Effector memory CD4-positive, alpha-beta T cell (primary cell): ENCODE data around the gene RPL7A.
"Not testable (repeated sequence)": the region's sequence is repeated elsewhere in the genome, so short reads cannot be mapped to it uniquely, and the experiment has no call there.

Experiments
- DNase-seq, 3 donors: peaks; one replicate each; pipeline ENCODE4 v3.0.0-alpha.2; 2020
- H3K27ac ChIP-seq: 2 replicates; pipeline ENCODE4 v1.7.0; 2013; ENCODE audit warnings: mild to moderate bottlenecking, low read length, moderate library complexity; ENCODE audit not compliant: insufficient read depth, poor library complexity, severe bottlenecking
- H3K27me3 ChIP-seq: replicated peaks from 2 replicates; pipeline ENCODE4 v1.7.0; 2013; ENCODE audit warnings: mild to moderate bottlenecking, low read length; ENCODE audit not compliant: insufficient read depth, control insufficient read depth, poor library complexity, severe bottlenecking
- H3K36me3 ChIP-seq: 2 replicates; pipeline ENCODE4 v1.7.0; 2013; ENCODE audit warnings: mild to moderate bottlenecking, low read length, moderate library complexity; ENCODE audit not compliant: control insufficient read depth, insufficient read depth
- H3K4me1 ChIP-seq: 2 replicates; pipeline ENCODE4 v1.7.0; 2013; ENCODE audit warnings: low read length, mild to moderate bottlenecking; ENCODE audit not compliant: control insufficient read depth, insufficient read depth, poor library complexity, severe bottlenecking
- H3K4me3 ChIP-seq: 2 replicates; pipeline ENCODE4 v1.7.0; 2013; ENCODE audit warnings: low read length, low read depth, mild to moderate bottlenecking; ENCODE audit not compliant: insufficient read depth, poor library complexity, severe bottlenecking
- H3K9me3 ChIP-seq: 2 replicates; pipeline ENCODE4 v1.7.0; 2013; ENCODE audit warnings: mild to moderate bottlenecking, low read length, moderate library complexity; ENCODE audit not compliant: control insufficient read depth

RPL7A gene

GRCh38 chr9:133307301-133307700 is 40.7 kb upstream of the RPL7A start:
- Histone ChIP-seq H3K27ac (no peak overlapping the region), H3K4me1 (no peaks in the 10 kb centered on the region), H3K9me3 (no peaks in the 10 kb centered on the region), H3K36me3 (no peaks in the 10 kb centered on the region), H3K4me3 (no peak overlapping the region), H3K27me3 (no peaks in the 10 kb centered on the region)
- DNase-seq: no peak

GRCh38 chr9:133309608-133310007 is 38.4 kb upstream of the RPL7A start:
- H3K4me1 ChIP-seq: no peaks in the 10 kb centered on the region
- H3K27ac ChIP-seq: no peak overlapping the region
- no peak overlapping the region for H3K4me3 ChIP-seq
- no peaks in the 10 kb centered on the region for H3K9me3 ChIP-seq
- DNase-seq: no peak
- H3K27me3 ChIP-seq: no peaks in the 10 kb centered on the region
- H3K36me3 ChIP-seq: no peaks in the 10 kb centered on the region

- no peaks in the 10 kb centered on the region for H3K4me1 ChIP-seq
- H3K4me3 ChIP-seq: no peak overlapping the region
- H3K36me3 ChIP-seq: no peaks in the 10 kb centered on the region
- no peaks in the 10 kb centered on the region for H3K9me3 ChIP-seq
- no peak overlapping the region for H3K27ac ChIP-seq
- H3K27me3 ChIP-seq: no peaks in the 10 kb centered on the region
- no peak for DNase-seq
Observed at GRCh38 chr9:133315997-133316396, 32.0 kb upstream of the RPL7A start.

- H3K27me3 ChIP-seq, H3K4me1 ChIP-seq, H3K27ac ChIP-seq, DNase-seq, H3K36me3 ChIP-seq, H3K9me3 ChIP-seq, H3K4me3 ChIP-seq: not testable (repeated sequence)
Observed at GRCh38 chr9:133317551-133317950, 30.5 kb upstream of the RPL7A start.

- no peaks in the 10 kb centered on the region for H3K36me3 ChIP-seq
Observed at GRCh38 chr9:133320421-133320881, 27.6 kb upstream of the RPL7A start.

GRCh38 chr9:133321411-133321935 is 26.5 kb upstream of the RPL7A start:
- Histone ChIP-seq H3K36me3 (no peaks in the 10 kb centered on the region), H3K27me3 (no peaks in the 10 kb centered on the region), H3K27ac (no peak overlapping the region), H3K4me1 (no peaks in the 10 kb centered on the region), H3K4me3 (no peak overlapping the region), H3K9me3 (no peaks in the 10 kb centered on the region)
- DNase-seq: no peak

More at GRCh38 chr9:133320421-133320881, 27.6 kb upstream of the RPL7A start:
- Histone ChIP-seq H3K4me1 (no peaks in the 10 kb centered on the region), H3K4me3 (no peak overlapping the region), H3K27me3 (no peaks in the 10 kb centered on the region), H3K9me3 (no peaks in the 10 kb centered on the region), H3K27ac (no peak overlapping the region)
- DNase-seq: no peak

GRCh38 chr9:133322701-133323100 is 25.3 kb upstream of the RPL7A start:
- Histone ChIP-seq H3K4me3 (no peak overlapping the region), H3K36me3 (no peaks in the 10 kb centered on the region), H3K4me1 (no peaks in the 10 kb centered on the region), H3K9me3 (no peaks in the 10 kb centered on the region), H3K27me3 (no peaks in the 10 kb centered on the region), H3K27ac (no peak overlapping the region)
- DNase-seq: no peak

GRCh38 chr9:133323211-133323610 is 24.8 kb upstream of the RPL7A start:
- Histone ChIP-seq H3K27me3 (no peaks in the 10 kb centered on the region), H3K36me3 (no peaks in the 10 kb centered on the region), H3K27ac (no peak overlapping the region), H3K4me1 (no peaks in the 10 kb centered on the region), H3K4me3 (no peak overlapping the region), H3K9me3 (no peaks in the 10 kb centered on the region)
- no peak for DNase-seq

GRCh38 chr9:133323991-133324703 is 23.9 kb upstream of the RPL7A start:
- Histone ChIP-seq H3K9me3 (no peaks in the 10 kb centered on the region), H3K4me3 (no peak overlapping the region), H3K36me3 (no peaks in the 10 kb centered on the region), H3K4me1 (no peaks in the 10 kb centered on the region), H3K27ac (no peak overlapping the region), H3K27me3 (no peaks in the 10 kb centered on the region)
- no peak for DNase-seq

- H3K36me3 ChIP-seq: peaks cover 22% of the 10 kb centered on the region
- H3K4me1 ChIP-seq, H3K27ac ChIP-seq: not testable (repeated sequence)
Observed at GRCh38 chr9:133327021-133327420, 21.0 kb upstream of the RPL7A start.

More at GRCh38 chr9:133327021-133327420, 21.0 kb upstream of the RPL7A start:
- H3K9me3 ChIP-seq, DNase-seq, H3K27me3 ChIP-seq, H3K4me3 ChIP-seq: not testable (repeated sequence)
